Suprapubic skin (tissue), 4 donors: ENCODE measurements around the gene ARHGAP12.

ENCODE experiments used
- POLR2A ChIP-seq, 2 donors: fragments of 450-650 bp; IDR thresholded peaks; one replicate each; pipeline ENCODE4 v1.6.1; 2017; ENCODE audit warnings: antibody characterized with exemption in 2 of 2, mild to moderate bottlenecking in 2 of 2, moderate library complexity in 2 of 2
- POLR2AphosphoS5 ChIP-seq, 3 donors: sonication (generic); formaldehyde crosslinking; IDR thresholded peaks; one replicate each; pipeline ENCODE4 v1.6.1; 2017; ENCODE audit warnings: antibody characterized with exemption in 3 of 3
- TF ChIP-seq, protein P1 (sequence below), 2 donors: fragments of 200-600 bp in 1 of 2; fragments of 450-650 bp in 1 of 2; sonication (generic) in 1 of 2; IDR thresholded peaks; one replicate each; pipeline ENCODE4 v1.5.1; 2016 to 2019; ENCODE audit warnings: antibody characterized with exemption in 2 of 2, mild to moderate bottlenecking in 1 of 2, moderate library complexity in 1 of 2

DNA sequence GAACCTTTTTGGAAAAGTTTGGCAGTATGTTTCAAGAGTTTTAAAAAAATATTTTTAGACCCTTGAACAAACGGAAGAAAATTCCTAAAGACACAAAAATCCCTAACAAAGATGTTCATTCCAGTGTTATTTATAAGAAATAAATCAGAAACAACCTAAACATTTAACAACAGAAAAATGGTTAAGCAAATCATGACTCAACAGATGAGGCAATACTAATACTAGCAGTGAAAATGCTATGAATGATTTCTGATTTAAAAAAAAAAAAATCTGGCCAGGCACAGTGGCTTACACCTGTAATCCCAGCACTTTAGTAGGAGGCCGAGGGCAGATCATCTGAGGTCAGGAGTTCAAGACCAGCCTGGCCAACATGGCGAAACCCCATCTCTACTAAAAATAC, 61.0 kb downstream of the ARHGAP12 start:
- TF ChIP-seq, protein P1, sequence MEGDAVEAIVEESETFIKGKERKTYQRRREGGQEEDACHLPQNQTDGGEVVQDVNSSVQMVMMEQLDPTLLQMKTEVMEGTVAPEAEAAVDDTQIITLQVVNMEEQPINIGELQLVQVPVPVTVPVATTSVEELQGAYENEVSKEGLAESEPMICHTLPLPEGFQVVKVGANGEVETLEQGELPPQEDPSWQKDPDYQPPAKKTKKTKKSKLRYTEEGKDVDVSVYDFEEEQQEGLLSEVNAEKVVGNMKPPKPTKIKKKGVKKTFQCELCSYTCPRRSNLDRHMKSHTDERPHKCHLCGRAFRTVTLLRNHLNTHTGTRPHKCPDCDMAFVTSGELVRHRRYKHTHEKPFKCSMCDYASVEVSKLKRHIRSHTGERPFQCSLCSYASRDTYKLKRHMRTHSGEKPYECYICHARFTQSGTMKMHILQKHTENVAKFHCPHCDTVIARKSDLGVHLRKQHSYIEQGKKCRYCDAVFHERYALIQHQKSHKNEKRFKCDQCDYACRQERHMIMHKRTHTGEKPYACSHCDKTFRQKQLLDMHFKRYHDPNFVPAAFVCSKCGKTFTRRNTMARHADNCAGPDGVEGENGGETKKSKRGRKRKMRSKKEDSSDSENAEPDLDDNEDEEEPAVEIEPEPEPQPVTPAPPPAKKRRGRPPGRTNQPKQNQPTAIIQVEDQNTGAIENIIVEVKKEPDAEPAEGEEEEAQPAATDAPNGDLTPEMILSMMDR (IDR thresholded peaks at IDR 0.05): no peak
- no peak for TF ChIP-seq POLR2AphosphoS5 (IDR thresholded peaks at IDR 0.05)
- TF ChIP-seq POLR2A (IDR thresholded peaks at IDR 0.05): no peak
